Pancreas (tissue), 10 donors: ENCODE measurements around the gene UBE2D3. TPM values are rescaled to one million over a fixed set of nuclear protein-coding genes. Genes with fewer than 3 reads are reported as not detected.

ENCODE experiments used
- ATAC-seq, 4 donors: fragments of 200-7000 bp; cut with Tn5 transposase; one replicate each; pipeline versions ENCODE4 v1.8.0 to v1.9.1; 2020; ENCODE audit warnings: mild to moderate bottlenecking in 4 of 4, moderate library complexity in 4 of 4
- DNase-seq, 6 donors: peaks; one replicate each; pipeline ENCODE4 v3.0.0-alpha.2; 2020
- FAIRE-seq: peaks from 2 replicates; lab custom pipeline; 2012; peaks lifted over from hg19 to GRCh38; lab: Jason Lieb, UNC
- H3K27ac ChIP-seq, 4 donors: fragments of 200-600 bp; sonication (generic); 1 replicate in 3 of 4; 2 replicates in 1 of 4; pipeline versions ENCODE4 v1.5.0 to v1.8.0; 2020
- H3K27me3 ChIP-seq, 4 donors: fragments of 200-600 bp; one replicate each; pipeline ENCODE4 v1.8.0; 2021
- H3K36me3 ChIP-seq, 3 donors: fragments of 200-600 bp; sonication (generic) in 1 of 3; one replicate each; pipeline versions ENCODE4 v1.5.0 to v1.8.0; 2020 to 2021
- H3K4me1 ChIP-seq, 3 donors: fragments of 200-600 bp; one replicate each; pipeline ENCODE4 v1.8.0; 2021
- H3K4me3 ChIP-seq, 4 donors: fragments of 200-600 bp; sonication (generic) in 2 of 4; one replicate each; pipeline versions ENCODE4 v1.5.0 to v1.8.0; 2020 to 2021
- H3K9me3 ChIP-seq, 4 donors: fragments of 200-600 bp; one replicate each; pipeline ENCODE4 v1.8.0; 2021
- CTCF ChIP-seq, 4 donors: fragments of 200-600 bp; sonication (generic) in 3 of 4; IDR thresholded peaks; one replicate each; pipeline versions ENCODE4 v1.5.0 to v1.8.0; 2021; ENCODE audit warnings: antibody characterized with exemption in 4 of 4
- WGBS, 2 donors: extraction: QIAGEN DNeasy Blood & Tissue Kit; methylation state at CpG; one replicate each; pipeline ENCODE4 v1.1.7; 2013; 5-methylcytosine and 5-hydroxymethylcytosine counted together
- intact Hi-C, 3 donors: fragments of 100-400 bp; cut with DNase I; formaldehyde crosslinking; loops; one replicate each; pipeline versions ENCODE4 v1.11.1 to v1.14.2; 2022
- polyA plus RNA-seq, 2 donors: library from polyadenylated mRNA; stranded (reverse); fragments of 200-250 nt; gene quantifications; one replicate each; pipeline ENCODE4 v1.2.3, GENCODE V29; 2013
- total RNA-seq, 6 donors: library from RNA; stranded (reverse); fragmentation: NEBNext Ultra II Directional in 4 of 6; extraction: Animal tissue kit (Norgen Biotek cat#: 25700) in 4 of 6; gene quantifications; one replicate each; pipeline versions ENCODE4 v1.2.1 to v1.2.4, GENCODE V29; 2021 to 2023
- donor health status: healthy with polysubstance abuse.
- donor health status: DM: no; HTN: no; CAD: no; lungs with moderate emphysema.
- donor health status: DM: no; HTN: no; CAD: no.
- donor health status: control.
- donor health status: control.
- donor health status: Bipolar disorder and iron deficiency.
- donor health status: DM: yes; HTN: yes; CAD: no.
- donor health status: DM: no; HTN: no; CAD: no.
- donor health status: DM: no; HTN: no; CAD: no.
- donor health status: DM: yes; HTN: yes; CAD: no.

UBE2D3 gene
- total and polyA plus RNA-seq, 8 donors = 90.6 to 141 (median 130) TPM

GRCh38 chr4:102754044-102754443 is 73.3 kb downstream of the UBE2D3 start:
- FAIRE-seq = peak; percentile 32
- peaks cover 0 to 7% (median 0%) of the 10 kb centered on the region in 3 donors for H3K4me1 ChIP-seq
- H3K9me3 ChIP-seq = no peaks in the 10 kb centered on the region
- ATAC-seq = no peak
- 84 to 87% methylated on average over 2 of the region's 2 CpGs for WGBS, 2 donors
- H3K36me3 ChIP-seq = no peaks in the 10 kb centered on the region
- no peak for DNase-seq
- no peak overlapping the region for H3K27ac ChIP-seq
- no peak overlapping the region for H3K4me3 ChIP-seq
- TF ChIP-seq CTCF (IDR thresholded peaks at IDR 0.05) = no peak
- H3K27me3 ChIP-seq = no peaks in the 10 kb centered on the region
- intact Hi-C loops = no loop called here

DNA sequence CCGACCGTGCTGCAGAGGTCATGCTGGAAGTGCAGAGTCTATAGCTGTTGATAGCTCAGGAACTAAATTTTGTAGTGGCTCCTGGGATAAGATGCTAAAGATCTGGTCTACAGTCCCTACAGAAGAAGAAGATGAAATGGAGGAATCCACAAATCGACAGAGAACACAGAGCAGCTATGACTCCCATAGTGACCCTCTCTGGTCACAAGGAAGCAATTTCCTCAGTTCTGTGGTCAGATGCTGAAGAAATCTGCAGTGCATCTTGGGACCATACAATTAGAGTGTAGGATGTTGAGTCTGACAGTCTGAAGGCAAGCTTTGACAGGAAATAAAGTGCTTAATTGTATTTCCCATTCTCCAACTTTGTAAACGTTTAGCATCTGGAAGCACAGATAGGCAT is 75.4 kb downstream of the UBE2D3 start:
- FAIRE-seq (no peak), DNase-seq (no peak)
- no peaks in the 10 kb centered on the region for H3K36me3 ChIP-seq

More for the DNA sequence above, 75.4 kb downstream of the UBE2D3 start:
- H3K9me3 ChIP-seq = no peaks in the 10 kb centered on the region
- no peaks in the 10 kb centered on the region for H3K4me1 ChIP-seq
- intact Hi-C loops = no loop called here
- TF ChIP-seq CTCF (IDR thresholded peaks at IDR 0.05) = no peak
- no peak overlapping the region for H3K4me3 ChIP-seq
- WGBS, 2 donors = 84% methylated on average over 4 of the region's 4 CpGs
- no peak for ATAC-seq
- H3K27ac ChIP-seq = no peak overlapping the region
- H3K27me3 ChIP-seq = no peaks in the 10 kb centered on the region

Other genes starting within 250 kb of the UBE2D3 start
- 10 to 100 TPM in 3 of 6 donors, 1 to 10 TPM in 3; 8.3 to 22.0 (median 10.7) TPM for gene MANBA, start 66.6 kb downstream of the UBE2D3 start, total RNA-seq
- 10 to 100 TPM in 1 of 2 donors, 1 to 10 TPM in 1; 7.8 to 14.2 TPM for gene MANBA, start 66.6 kb downstream of the UBE2D3 start, polyA plus RNA-seq
- gene CISD2, start 41.4 kb upstream of the UBE2D3 start, total RNA-seq = 10 to 100 TPM; 10.2 to 21.1 (median 14.4) TPM
- gene CISD2, start 41.4 kb upstream of the UBE2D3 start, polyA plus RNA-seq = 10 to 100 TPM; 10.8 to 23.1 TPM
- gene SLC9B1, start 192.2 kb upstream of the UBE2D3 start, total RNA-seq = 1 to 10 TPM in 1 of 6 donors, under 1 TPM in 5; 0.28 to 1.0 (median 0.49) TPM
- under 1 TPM; 0.23 to 0.33 TPM for gene SLC9B1, start 192.2 kb upstream of the UBE2D3 start, polyA plus RNA-seq
- gene SLC9B2, start 249.2 kb upstream of the UBE2D3 start, total RNA-seq = 1 to 10 TPM; 1.2 to 4.2 (median 2.7) TPM
- gene SLC9B2, start 249.2 kb upstream of the UBE2D3 start, polyA plus RNA-seq = 1 to 10 TPM; 2.1 to 5.2 TPM